Measurements from ENCODE around the gene TADA2A.

GRCh38 chr17:37429453-37429852 is 22.8 kb downstream of the TADA2A start:
- TF ChIP-seq GATA3 (IDR thresholded peaks at IDR 0.05; ENCODE audit: low read depth, low read length), result no peak
- no peak for TF ChIP-seq GATA2 (IDR thresholded peaks at IDR 0.05; ENCODE audit: low read depth, low read length)
